H54 (cell line): ENCODE data around the gene PIGN.

Experiments
- DNase-seq: peaks from one replicate; pipeline ENCODE4 v3.0.0; 2011; ENCODE audit warnings: low spot score, mixed read lengths; ENCODE audit not compliant: insufficient read length
- FAIRE-seq: peaks from 3 replicates; lab custom pipeline; 2011; peaks lifted over from hg19 to GRCh38; lab: Jason Lieb, UNC
- POLR2A ChIP-seq: IDR thresholded peaks from 2 replicates; pipeline ENCODE4 v1.6.1; 2011; ENCODE audit warnings: low read depth, mild to moderate bottlenecking, low read length

PIGN gene

GRCh38 chr18:62164855-62165487, 21.9 kb downstream of the PIGN start:
- TF ChIP-seq POLR2A, result no peak
- no peak for DNase-seq
- no peak for FAIRE-seq

- TF ChIP-seq POLR2A, result no peak
- no peak for FAIRE-seq
Observed at GRCh38 chr18:62164310-62164709, 22.5 kb downstream of the PIGN start.

GRCh38 chr18:62157843-62158242, 29.0 kb downstream of the PIGN start:
- DNase-seq, result no peak
- no peak for FAIRE-seq
- TF ChIP-seq POLR2A, result no peak

More at GRCh38 chr18:62164310-62164709, 22.5 kb downstream of the PIGN start:
- no peak for DNase-seq

GRCh38 chr18:62152844-62153243, 34.0 kb downstream of the PIGN start:
- DNase-seq, result no peak
- no peak for TF ChIP-seq POLR2A
- no peak for FAIRE-seq

- DNase-seq (no peak), FAIRE-seq (no peak)
- no peak for TF ChIP-seq POLR2A
Observed at GRCh38 chr18:62151068-62151771, 35.6 kb downstream of the PIGN start.

GRCh38 chr18:62144338-62144737, 42.5 kb downstream of the PIGN start:
- DNase-seq, result no peak
- FAIRE-seq, result no peak
- no peak for TF ChIP-seq POLR2A

- TF ChIP-seq POLR2A, result no peak
- FAIRE-seq (no peak), DNase-seq (no peak)
Observed at GRCh38 chr18:62140259-62140658, 46.6 kb downstream of the PIGN start.

GRCh38 chr18:62138461-62139235, 48.2 kb downstream of the PIGN start:
- FAIRE-seq, result no peak
- DNase-seq, result no peak
- no peak for TF ChIP-seq POLR2A

- FAIRE-seq, result no peak
Observed at GRCh38 chr18:62131301-62131909, 55.5 kb downstream of the PIGN start.

GRCh38 chr18:62128157-62128556, 58.7 kb downstream of the PIGN start:
- FAIRE-seq (no peak), DNase-seq (no peak)
- no peak for TF ChIP-seq POLR2A

More at GRCh38 chr18:62131301-62131909, 55.5 kb downstream of the PIGN start:
- DNase-seq, result peak; percentile 2
- TF ChIP-seq POLR2A, result no peak

- DNase-seq, result no peak
- no peak for FAIRE-seq
- TF ChIP-seq POLR2A, result no peak
Observed at GRCh38 chr18:62126737-62127136, 60.1 kb downstream of the PIGN start.

- FAIRE-seq (no peak), DNase-seq (no peak)
- TF ChIP-seq POLR2A, result no peak
Observed at GRCh38 chr18:62125702-62126101, 61.2 kb downstream of the PIGN start.

GRCh38 chr18:62122330-62122729, 64.5 kb downstream of the PIGN start:
- DNase-seq, result no peak
- FAIRE-seq, result no peak
- no peak for TF ChIP-seq POLR2A

- no peak for TF ChIP-seq POLR2A
- FAIRE-seq, result no peak
Observed at GRCh38 chr18:62119884-62120283, 67.0 kb downstream of the PIGN start.

More at GRCh38 chr18:62119884-62120283, 67.0 kb downstream of the PIGN start:
- no peak for DNase-seq
